HG02970 (cell line): ENCODE data around the gene BLNK.

ENCODE experiments used
- ATAC-seq: cut with Tn5 transposase; IDR thresholded peaks from one replicate; pipeline ENCODE4 v1.9.1; 2021; ENCODE audit warnings: mild to moderate bottlenecking, moderate library complexity, moderate number of reproducible peaks; ENCODE audit not compliant: unreplicated experiment, low FRiP score

The BLNK gene

GRCh38 chr10:96264938-96265337 is 6.4 kb downstream of the BLNK start:
- no peak for ATAC-seq

- ATAC-seq, result no peak
These were observed 7.7 kb downstream of the BLNK start for GRCh38 chr10:96263669-96264068.

GRCh38 chr10:96263176-96263575 is 8.2 kb downstream of the BLNK start:
- no peak for ATAC-seq

- no peak for ATAC-seq
These were observed 9.4 kb downstream of the BLNK start for GRCh38 chr10:96261930-96262329.

DNA sequence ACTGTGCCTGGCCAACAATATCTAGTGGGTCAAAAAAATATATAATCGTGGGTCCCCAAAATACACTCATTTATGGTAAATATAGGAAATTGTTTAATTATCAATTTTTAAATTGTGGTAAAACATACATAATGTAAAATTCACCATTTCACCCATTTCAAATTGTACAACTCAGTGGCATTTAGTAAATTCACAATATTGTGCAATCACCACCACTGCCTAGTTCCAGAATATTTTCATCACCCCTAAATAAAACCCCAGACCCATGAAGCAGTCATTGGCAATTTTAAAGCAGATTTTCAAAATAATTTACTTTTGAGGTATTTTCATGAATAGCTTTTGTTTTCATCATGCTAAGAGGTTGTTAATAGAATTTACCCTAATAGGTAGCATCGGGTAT is 10.2 kb downstream of the BLNK start:
- ATAC-seq, result no peak

DNA sequence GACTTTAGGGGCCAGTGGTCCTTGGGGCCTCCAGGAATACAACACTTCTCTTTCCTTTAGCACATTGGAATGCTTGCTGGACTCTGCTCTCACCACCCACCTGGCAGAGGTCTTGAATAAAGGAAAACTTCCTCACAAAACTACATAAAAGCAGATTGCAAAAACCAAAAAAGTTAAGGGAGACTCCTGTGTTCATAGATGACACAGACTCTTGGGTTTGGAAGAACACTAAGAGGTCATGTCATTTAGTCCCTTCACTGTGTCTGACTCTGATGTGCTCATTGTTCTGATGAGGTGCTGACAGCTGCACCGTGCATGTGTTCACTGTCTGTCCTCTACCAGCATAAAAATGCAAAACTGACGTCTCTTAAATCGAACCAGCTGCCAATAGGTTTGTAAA is 11.4 kb downstream of the BLNK start:
- no peak for ATAC-seq

- no peak for ATAC-seq
These were observed 12.2 kb downstream of the BLNK start for GRCh38 chr10:96259150-96259549.

GRCh38 chr10:96257944-96258343 is 13.4 kb downstream of the BLNK start:
- no peak for ATAC-seq

- ATAC-seq, result no peak
These were observed 15.6 kb downstream of the BLNK start for GRCh38 chr10:96255549-96256333.

DNA sequence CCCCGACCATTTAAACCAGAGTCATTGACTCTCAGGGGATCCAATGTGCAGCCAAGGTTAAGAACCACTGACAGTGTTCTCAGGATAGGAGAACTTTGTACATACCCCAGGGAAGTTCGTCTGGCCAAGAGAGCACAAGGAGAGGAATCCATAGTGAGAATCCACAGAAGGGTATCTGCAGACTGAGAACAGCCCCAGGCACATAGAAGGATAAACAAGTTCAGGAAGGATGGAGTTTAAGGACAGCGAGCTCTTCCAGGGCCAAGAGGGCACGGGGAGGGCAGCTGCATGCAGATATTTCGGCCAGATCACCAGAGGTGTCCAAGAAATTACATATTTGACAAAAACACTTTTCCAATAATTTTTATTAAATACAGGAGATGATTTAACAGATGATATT is 16.4 kb downstream of the BLNK start:
- ATAC-seq, result no peak

GRCh38 chr10:96252730-96253129 is 18.6 kb downstream of the BLNK start:
- no peak for ATAC-seq

DNA sequence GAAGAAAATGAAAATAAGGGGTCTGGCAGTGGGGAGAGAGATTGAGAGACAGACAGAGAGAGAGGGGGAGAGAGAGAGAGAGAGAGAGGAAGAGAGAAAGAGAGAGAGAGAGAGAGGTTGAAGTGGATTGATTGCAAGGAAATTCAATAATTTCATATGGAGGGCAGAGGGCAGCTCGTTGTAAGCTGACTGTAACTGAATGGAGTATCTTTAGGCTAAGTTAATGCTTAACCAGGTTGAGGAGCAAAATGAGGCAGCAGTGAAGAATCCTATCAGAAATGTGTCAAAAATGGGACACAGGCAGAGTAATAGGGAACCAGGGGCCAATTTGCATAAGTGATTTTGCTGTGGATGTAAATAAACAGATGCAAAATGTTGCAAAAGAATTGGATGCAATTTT is 21.0 kb downstream of the BLNK start:
- ATAC-seq, result no peak

- no peak for ATAC-seq
These were observed 22.1 kb downstream of the BLNK start for GRCh38 chr10:96249264-96249663.

DNA sequence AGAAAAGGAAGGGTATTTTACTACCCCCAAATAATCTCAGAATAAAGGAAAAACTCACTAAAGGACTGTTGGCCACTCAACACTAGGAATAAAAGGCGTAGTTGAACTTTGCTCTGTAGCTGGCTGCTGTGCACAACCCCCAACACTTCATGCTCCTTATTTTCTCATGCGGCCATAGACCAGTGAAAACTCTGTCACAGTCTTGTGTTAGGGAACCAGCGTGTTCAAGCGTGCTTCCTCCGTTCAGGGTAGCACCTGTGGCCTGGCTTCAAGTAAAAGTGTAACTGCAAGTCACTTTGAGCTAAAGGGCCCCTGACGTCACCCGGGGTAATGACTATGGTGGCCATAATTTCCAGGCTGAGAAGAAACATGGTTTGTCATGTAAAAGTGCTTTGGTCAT is 27.0 kb downstream of the BLNK start:
- ATAC-seq, result peak; percentile 78

- no peak for ATAC-seq
These were observed 28.1 kb downstream of the BLNK start for GRCh38 chr10:96243296-96243695.

DNA sequence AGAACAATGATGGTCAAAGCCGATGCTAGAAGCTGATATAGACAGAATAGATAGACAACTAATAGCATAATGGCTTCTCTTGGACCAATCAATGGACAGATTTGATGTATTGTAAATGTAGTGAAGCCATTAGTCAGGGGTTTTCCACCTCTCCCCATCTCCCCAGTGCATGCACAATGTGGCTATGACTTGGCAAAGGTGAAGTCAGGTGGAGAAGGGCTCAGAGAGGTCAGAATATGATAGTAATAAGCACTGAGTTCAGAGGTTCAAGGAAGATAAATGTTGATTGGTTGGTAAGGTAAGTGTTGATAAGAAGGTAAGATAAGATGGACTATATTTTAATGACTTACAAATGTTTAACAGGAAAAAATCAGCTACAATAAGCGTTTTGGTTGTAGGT is 28.5 kb downstream of the BLNK start:
- no peak for ATAC-seq

DNA sequence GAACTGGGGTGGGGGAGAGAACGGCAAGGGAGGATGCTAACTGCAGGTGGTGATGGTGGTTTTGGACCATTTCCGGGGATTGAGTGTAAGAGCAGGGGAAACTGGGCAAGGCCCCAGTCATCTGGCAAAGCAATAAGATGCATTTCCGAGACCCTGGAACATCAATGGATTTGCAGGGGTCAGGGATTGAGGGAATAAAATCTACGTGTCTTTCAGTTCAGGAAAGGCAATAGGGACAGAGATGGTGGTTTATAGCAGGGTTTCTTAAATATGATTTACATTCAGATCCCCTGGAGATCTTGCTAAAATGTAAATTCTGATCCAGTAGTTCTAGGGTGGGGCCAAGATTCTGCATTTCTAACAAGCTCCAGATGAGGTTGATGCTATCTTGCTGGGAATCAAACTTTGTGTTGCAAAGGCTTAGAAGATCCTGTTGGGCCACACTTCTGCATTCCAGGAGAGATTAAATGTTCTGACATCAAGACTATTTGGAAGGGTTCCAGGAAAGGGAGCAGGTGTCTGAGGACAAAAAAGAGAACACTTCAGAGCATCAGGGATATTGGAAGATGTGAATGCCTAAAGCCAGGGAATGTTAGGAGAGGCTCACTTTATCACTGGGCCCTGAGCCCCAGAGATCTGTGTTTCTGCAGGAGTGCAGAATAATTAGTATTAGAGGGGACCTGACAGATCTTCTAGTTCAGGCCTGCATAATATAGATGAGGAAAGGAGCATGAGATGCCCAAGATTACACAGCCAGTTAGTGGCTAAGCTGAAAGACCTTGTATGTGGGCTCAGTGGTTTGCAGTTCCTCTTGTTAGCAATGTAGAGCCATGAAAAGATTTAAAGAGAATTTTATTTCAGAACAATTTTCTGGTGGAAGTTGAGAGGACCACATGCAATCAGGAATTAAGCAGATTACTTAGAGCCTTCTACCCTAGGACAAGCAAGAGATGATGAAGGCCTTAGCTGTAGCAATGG is 32.4 kb downstream of the BLNK start:
- no peak for ATAC-seq

GRCh38 chr10:96236876-96237275 is 34.5 kb downstream of the BLNK start:
- no peak for ATAC-seq

GRCh38 chr10:96236090-96236478 is 35.3 kb downstream of the BLNK start:
- ATAC-seq, result no peak

- no peak for ATAC-seq
These were observed 35.9 kb downstream of the BLNK start for GRCh38 chr10:96235326-96236089.

DNA sequence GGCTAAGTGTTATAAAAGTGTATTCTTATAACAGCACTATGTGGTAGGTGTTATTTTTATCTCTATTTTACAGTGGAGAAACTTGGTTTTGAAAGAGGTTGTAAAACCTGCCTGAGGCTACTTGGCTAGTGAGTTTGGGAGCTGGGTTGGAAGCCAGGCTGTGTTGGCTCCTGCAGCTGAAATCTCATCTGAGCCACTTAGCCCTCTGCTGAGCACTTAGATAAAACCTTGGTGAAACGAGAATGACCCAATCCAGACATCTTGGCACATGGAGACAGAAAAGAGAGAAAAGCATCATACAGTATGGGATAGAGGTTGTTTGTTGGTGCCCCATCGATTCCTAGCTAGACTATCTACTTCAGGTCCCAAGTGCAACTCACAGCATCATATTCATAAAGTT is 37.4 kb downstream of the BLNK start:
- no peak for ATAC-seq
